CD4-positive, alpha-beta T cell treated with Interleukin-1 beta for 1 hour (primary cell): ENCODE data around the gene DIS3L2.
A peak's percentile ranks its signal among the peaks of the same experiment; 100 is the strongest.
"Not testable (repeated sequence)": the region's sequence is repeated elsewhere in the genome, so short reads cannot be mapped to it uniquely, and the experiment has no call there.

Source experiments
- DNase-seq, 2 donors: peaks; one replicate each; pipeline ENCODE4 v3.0.0-alpha.2; 2020 to 2022

DIS3L2 gene

GRCh38 chr2:232326274-232327104 lies 365.0 kb downstream of the DIS3L2 start:
- DNase-seq: not testable (repeated sequence)

- peak; percentile 79 to 84 for DNase-seq
Observed at GRCh38 chr2:232327105-232328031, 365.9 kb downstream of the DIS3L2 start.

GRCh38 chr2:232328032-232328422 lies 366.5 kb downstream of the DIS3L2 start:
- no peak for DNase-seq

GRCh38 chr2:232328516-232329460 lies 367.3 kb downstream of the DIS3L2 start:
- no peak for DNase-seq

GRCh38 chr2:232329716-232330067 lies 368.2 kb downstream of the DIS3L2 start:
- DNase-seq: no peak

- no peak for DNase-seq
Observed at GRCh38 chr2:232330068-232330999, 368.8 kb downstream of the DIS3L2 start.

- DNase-seq: not testable (repeated sequence)
Observed at GRCh38 chr2:232331061-232331460, 369.5 kb downstream of the DIS3L2 start.

GRCh38 chr2:232331641-232332040 lies 370.1 kb downstream of the DIS3L2 start:
- not testable (repeated sequence) for DNase-seq

GRCh38 chr2:232332244-232332939 lies 370.9 kb downstream of the DIS3L2 start:
- not testable (repeated sequence) for DNase-seq

- DNase-seq: no peak
Observed at GRCh38 chr2:232332940-232333259, 371.4 kb downstream of the DIS3L2 start.

- no peak for DNase-seq
Observed at GRCh38 chr2:232333361-232334135, 372.0 kb downstream of the DIS3L2 start.

- DNase-seq: not testable (repeated sequence)
Observed at GRCh38 chr2:232334136-232334884, 372.8 kb downstream of the DIS3L2 start.

- not testable (repeated sequence) for DNase-seq
Observed at GRCh38 chr2:232334885-232335205, 373.3 kb downstream of the DIS3L2 start.

GRCh38 chr2:232335206-232335858 lies 373.8 kb downstream of the DIS3L2 start:
- not testable (repeated sequence) for DNase-seq

GRCh38 chr2:232335859-232336215 lies 374.3 kb downstream of the DIS3L2 start:
- no peak for DNase-seq

GRCh38 chr2:232336241-232336736 lies 374.8 kb downstream of the DIS3L2 start:
- DNase-seq: no peak

- no peak for DNase-seq
Observed at GRCh38 chr2:232336981-232337720, 375.6 kb downstream of the DIS3L2 start.
